Fibroblast of skin of right biceps (primary cell): ENCODE results near the gene PORCN.
"Not testable (repeated sequence)": the region's sequence is repeated elsewhere in the genome, so short reads cannot be mapped to it uniquely, and the experiment has no call there.

Source experiments
- DNase-seq: peaks from one replicate; pipeline ENCODE4 v3.0.0-alpha.2; 2013

The PORCN gene

DNA sequence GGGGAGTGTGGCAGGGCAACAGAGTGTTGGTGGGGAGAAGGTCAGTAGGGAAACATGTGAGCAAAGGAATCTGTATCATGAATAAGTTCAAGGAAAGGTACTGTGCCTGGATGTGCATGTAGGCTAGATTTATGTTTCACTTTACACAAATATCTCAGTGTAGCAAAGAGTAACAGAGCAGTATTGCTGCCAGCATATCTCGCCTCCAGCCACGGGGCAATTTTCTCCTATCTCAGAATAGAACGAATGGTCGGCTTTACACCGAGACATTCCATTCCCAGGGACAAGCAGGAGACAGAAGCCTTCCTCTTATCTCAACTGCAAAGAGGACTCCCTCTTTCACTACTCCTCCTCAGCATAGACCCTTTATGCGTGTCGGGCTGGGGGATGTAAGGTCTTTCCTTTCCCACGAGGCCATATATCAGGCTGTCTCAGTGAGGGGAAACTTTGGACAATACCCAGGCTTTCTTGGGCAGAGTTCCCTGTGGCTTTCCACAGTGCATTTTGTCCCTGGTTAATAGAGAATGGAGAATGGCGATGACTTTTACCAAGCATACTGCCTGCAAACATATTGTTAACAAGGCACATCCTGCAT lies 47.0 kb downstream of the PORCN start:
- not testable (repeated sequence) for DNase-seq

- DNase-seq, result peak; percentile 75
Measured at GRCh38 chrX:48558271-48558670, 49.5 kb downstream of the PORCN start.

GRCh38 chrX:48559636-48560035 lies 50.8 kb downstream of the PORCN start:
- DNase-seq, result no peak

DNA sequence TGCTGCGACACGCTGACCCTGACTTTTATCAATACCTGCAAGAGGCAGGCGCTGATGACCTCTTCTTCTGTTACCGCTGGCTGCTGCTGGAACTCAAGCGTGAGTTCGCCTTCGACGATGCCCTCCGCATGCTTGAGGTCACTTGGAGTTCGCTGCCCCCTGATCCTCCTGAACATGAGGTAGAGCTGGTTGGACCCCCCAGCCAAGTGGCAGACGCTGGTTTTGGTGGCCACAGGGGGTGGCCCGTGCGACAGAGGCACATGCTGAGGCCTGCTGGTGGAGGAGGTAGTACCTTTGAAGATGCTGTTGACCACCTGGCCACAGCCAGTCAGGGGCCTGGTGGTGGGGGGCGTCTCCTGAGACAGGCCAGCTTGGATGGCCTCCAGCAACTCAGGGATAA lies 51.3 kb downstream of the PORCN start:
- no peak for DNase-seq

- DNase-seq, result no peak
Measured at GRCh38 chrX:48560681-48561080, 51.9 kb downstream of the PORCN start.

DNA sequence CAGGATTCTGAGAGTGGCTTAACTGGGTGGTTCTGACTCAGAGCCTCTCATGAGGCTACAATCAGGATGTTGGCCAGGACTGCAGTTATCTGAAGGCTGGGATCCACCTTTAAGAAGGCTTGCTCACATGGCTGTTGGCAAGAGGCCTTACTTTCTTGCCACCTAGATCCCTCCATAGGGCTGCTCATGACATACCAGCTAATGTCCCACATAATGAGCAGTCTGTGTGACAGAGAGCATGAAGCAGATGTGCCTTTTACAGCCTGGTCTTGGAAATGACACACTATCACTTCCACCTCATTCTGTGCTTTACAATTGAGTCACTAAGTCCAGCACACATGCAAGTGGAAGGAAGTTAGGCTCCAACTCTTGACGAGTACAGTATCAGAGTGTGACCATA lies 61.2 kb downstream of the PORCN start:
- peak; percentile 32 for DNase-seq
